ENCODE measurements around the gene BLCAP. TPM values are rescaled to one million over a fixed set of nuclear protein-coding genes. Genes with fewer than 3 reads are reported as not detected.

The BLCAP gene
- total and polyA plus RNA-seq, 4 donors, result 12.6 to 72.0 (median 49.2) TPM

- TF ChIP-seq CTCF (IDR thresholded peaks at IDR 0.05; ENCODE audit: low read depth, low read length, missing input control) (no peak), RXRA (IDR thresholded peaks at IDR 0.05) (no peak), MAX (IDR thresholded peaks at IDR 0.05) (no peak), FOXA2 (IDR thresholded peaks at IDR 0.05) (no peak)
Observed at GRCh38 chr20:37501940-37502339, 25.7 kb downstream of the BLCAP start (continued).

- 96% methylated on average over 7 of the region's 7 CpGs for WGBS
- no peak for DNase-seq (ENCODE audit: low spot score)
Observed at GRCh38 chr20:37500311-37500710, 27.4 kb downstream of the BLCAP start.

GRCh38 chr20:37498066-37498665 is 29.5 kb downstream of the BLCAP start:
- no peaks in the 10 kb centered on the region for H3K4me1 ChIP-seq (ENCODE audit: control insufficient read depth in 4 of 4, insufficient read depth in 4 of 4, low read length in 3 of 4)
- no peaks in the 10 kb centered on the region for H3K9me3 ChIP-seq (ENCODE audit: control insufficient read depth in 4 of 4, low read length in 3 of 4)
- DNase-seq (ENCODE audit: low spot score), result no peak
- H3K4me3 ChIP-seq (ENCODE audit: low read depth in 1 of 3, low read length in 3 of 3), result no peak overlapping the region
- 92% methylated on average over 2 of the region's 2 CpGs for WGBS
- H3K27me3 ChIP-seq (ENCODE audit: control insufficient read depth in 4 of 4, insufficient read depth in 4 of 4, low read length in 3 of 4), result no peaks in the 10 kb centered on the region
- no peak overlapping the region for H3K27ac ChIP-seq (ENCODE audit: low read depth in 1 of 2, low read length in 2 of 2)
- no peak overlapping the region for H3K9ac ChIP-seq (ENCODE audit: low read depth in 1 of 2, low read length in 2 of 2)
- TF ChIP-seq REST (IDR thresholded peaks at IDR 0.05) (no peak), FOXA2 (IDR thresholded peaks at IDR 0.05) (no peak)
- H3K36me3 ChIP-seq (ENCODE audit: control insufficient read depth in 4 of 4, insufficient read depth in 3 of 4, low read depth in 1 of 4, low read length in 3 of 4), result no peaks in the 10 kb centered on the region

More at GRCh38 chr20:37500311-37500710, 27.4 kb downstream of the BLCAP start:
- no peak overlapping the region for H3K27ac ChIP-seq (ENCODE audit: low read depth in 1 of 2, low read length in 2 of 2)
- no peaks in the 10 kb centered on the region for H3K27me3 ChIP-seq (ENCODE audit: control insufficient read depth in 4 of 4, insufficient read depth in 4 of 4, low read length in 3 of 4)
- TF ChIP-seq HNF4G (IDR thresholded peaks at IDR 0.05) (no peak), SP1 (IDR thresholded peaks at IDR 0.05) (no peak), RXRA (IDR thresholded peaks at IDR 0.05) (no peak), REST (IDR thresholded peaks at IDR 0.05) (no peak), GABPA (IDR thresholded peaks at IDR 0.05 in 1 of 2, conservative IDR thresholded peaks at IDR 0.05 in 1 of 2) (no peak), FOXA2 (IDR thresholded peaks at IDR 0.05) (no peak), FOXA1 (IDR thresholded peaks at IDR 0.05) (no peak)
- no peak overlapping the region for H3K4me3 ChIP-seq (ENCODE audit: low read depth in 1 of 3, low read length in 3 of 3)
- H3K9ac ChIP-seq (ENCODE audit: low read depth in 1 of 2, low read length in 2 of 2), result no peak overlapping the region
- H3K4me1 ChIP-seq (ENCODE audit: control insufficient read depth in 4 of 4, insufficient read depth in 4 of 4, low read length in 3 of 4), result peaks cover 0 to under 1% (median 0%) of the 10 kb centered on the region in 4 donors
- no peaks in the 10 kb centered on the region for H3K36me3 ChIP-seq (ENCODE audit: control insufficient read depth in 4 of 4, insufficient read depth in 3 of 4, low read depth in 1 of 4, low read length in 3 of 4)
- no peaks in the 10 kb centered on the region for H3K9me3 ChIP-seq (ENCODE audit: control insufficient read depth in 4 of 4, low read length in 3 of 4)

All from liver (tissue), 9 donors.